ENCODE data around the gene GRID1.
"Not testable (repeated sequence)": the region's sequence is repeated elsewhere in the genome, so short reads cannot be mapped to it uniquely, and the experiment has no call there.

The GRID1 gene

GRCh38 chr10:85861513-85862197 is 504.9 kb downstream of the GRID1 start:
- DNase-seq (ENCODE audit: low read depth in 1 of 2, low spot score in 1 of 2), result no peak

- no peak for DNase-seq (ENCODE audit: low read depth in 1 of 2, low spot score in 1 of 2)
Measured at GRCh38 chr10:85859859-85860258, 506.7 kb downstream of the GRID1 start.

- DNase-seq (ENCODE audit: low read depth in 1 of 2, low spot score in 1 of 2), result no peak
Measured at GRCh38 chr10:85858776-85859515, 507.6 kb downstream of the GRID1 start.

GRCh38 chr10:85857791-85858190 is 508.8 kb downstream of the GRID1 start:
- DNase-seq (ENCODE audit: low read depth in 1 of 2, low spot score in 1 of 2), result no peak

GRCh38 chr10:85857305-85857704 is 509.3 kb downstream of the GRID1 start:
- no peak for DNase-seq (ENCODE audit: low read depth in 1 of 2, low spot score in 1 of 2)

- DNase-seq (ENCODE audit: low read depth in 1 of 2, low spot score in 1 of 2), result no peak
Measured at GRCh38 chr10:85851934-85852333, 514.7 kb downstream of the GRID1 start.

GRCh38 chr10:85851325-85851724 is 515.3 kb downstream of the GRID1 start:
- no peak for DNase-seq (ENCODE audit: low read depth in 1 of 2, low spot score in 1 of 2)

GRCh38 chr10:85850736-85851135 is 515.9 kb downstream of the GRID1 start:
- no peak for DNase-seq (ENCODE audit: low read depth in 1 of 2, low spot score in 1 of 2)

GRCh38 chr10:85849315-85849714 is 517.3 kb downstream of the GRID1 start:
- DNase-seq (ENCODE audit: low read depth in 1 of 2, low spot score in 1 of 2), result no peak

- DNase-seq (ENCODE audit: low read depth in 1 of 2, low spot score in 1 of 2), result no peak
Measured at GRCh38 chr10:85848756-85849155, 517.8 kb downstream of the GRID1 start.

GRCh38 chr10:85847085-85847484 is 519.5 kb downstream of the GRID1 start:
- DNase-seq (ENCODE audit: low read depth in 1 of 2, low spot score in 1 of 2), result no peak

GRCh38 chr10:85838660-85839059 is 527.9 kb downstream of the GRID1 start:
- not testable (repeated sequence) for DNase-seq (ENCODE audit: low read depth in 1 of 2, low spot score in 1 of 2)

- no peak for DNase-seq (ENCODE audit: low read depth in 1 of 2, low spot score in 1 of 2)
Measured at GRCh38 chr10:85832988-85833387, 533.6 kb downstream of the GRID1 start.

GRCh38 chr10:85831422-85831821 is 535.2 kb downstream of the GRID1 start:
- DNase-seq (ENCODE audit: low read depth in 1 of 2, low spot score in 1 of 2), result no peak

- DNase-seq (ENCODE audit: low read depth in 1 of 2, low spot score in 1 of 2), result no peak
Measured at GRCh38 chr10:85826377-85826776, 540.2 kb downstream of the GRID1 start.

GRCh38 chr10:85811405-85811804 is 555.2 kb downstream of the GRID1 start:
- DNase-seq (ENCODE audit: low read depth in 1 of 2, low spot score in 1 of 2), result no peak

GRCh38 chr10:85810674-85811073 is 555.9 kb downstream of the GRID1 start:
- no peak for DNase-seq (ENCODE audit: low read depth in 1 of 2, low spot score in 1 of 2)

GRCh38 chr10:85795460-85795859 is 571.1 kb downstream of the GRID1 start:
- no peak for DNase-seq (ENCODE audit: low read depth in 1 of 2, low spot score in 1 of 2)

GRCh38 chr10:85794553-85794952 is 572.0 kb downstream of the GRID1 start:
- DNase-seq (ENCODE audit: low read depth in 1 of 2, low spot score in 1 of 2), result no peak

- DNase-seq (ENCODE audit: low read depth in 1 of 2, low spot score in 1 of 2), result no peak
Measured at GRCh38 chr10:85792533-85792858, 574.1 kb downstream of the GRID1 start.

GRCh38 chr10:85791818-85792532 is 574.6 kb downstream of the GRID1 start:
- no peak for DNase-seq (ENCODE audit: low read depth in 1 of 2, low spot score in 1 of 2)
